Heart right ventricle (tissue), 16 donors: ENCODE data around the gene MEGF9. TPM values are rescaled to one million over a fixed set of nuclear protein-coding genes. Genes with fewer than 3 reads are reported as not detected.

Source experiments
- ATAC-seq, 8 donors: fragments of 200-7000 bp; cut with Tn5 transposase; one replicate each; pipeline ENCODE4 v1.9.1; 2020; ENCODE audit warnings: mild to moderate bottlenecking in 8 of 8, moderate library complexity in 8 of 8, moderate number of reproducible peaks in 1 of 8
- DNase-seq, 2 donors: peaks; one replicate each; pipeline ENCODE4 v3.0.0-alpha.2; 2020
- H3K27ac ChIP-seq, 10 donors: fragments of 200-600 bp; sonication (generic) in 2 of 10; one replicate each; pipeline versions ENCODE4 v1.5.0 to v1.8.0; 2020 to 2022; ENCODE audit warnings: mild to moderate bottlenecking in 3 of 10
- H3K27me3 ChIP-seq, 7 donors: fragments of 200-600 bp; one replicate each; pipeline ENCODE4 v1.8.0; 2021 to 2022; ENCODE audit warnings: mild to moderate bottlenecking in 2 of 7
- H3K36me3 ChIP-seq, 9 donors: fragments of 200-600 bp; sonication (generic) in 1 of 9; one replicate each; pipeline versions ENCODE4 v1.5.0 to v1.8.0; 2020 to 2022; ENCODE audit warnings: mild to moderate bottlenecking in 2 of 9
- H3K4me1 ChIP-seq, 9 donors: fragments of 200-600 bp; sonication (generic) in 1 of 9; one replicate each; pipeline versions ENCODE4 v1.5.0 to v1.8.0; 2020 to 2022; ENCODE audit warnings: mild to moderate bottlenecking in 4 of 9
- H3K4me3 ChIP-seq, 10 donors: fragments of 200-600 bp; sonication (generic) in 2 of 10; one replicate each; pipeline versions ENCODE4 v1.5.0 to v1.8.0; 2020 to 2022; ENCODE audit warnings: mild to moderate bottlenecking in 7 of 10, moderate library complexity in 2 of 10
- H3K9me3 ChIP-seq, 11 donors: fragments of 200-600 bp in 10 of 11; sonication (generic) in 2 of 11; one replicate each; pipeline versions ENCODE4 v1.5.0 to v1.8.0; 2013 to 2022; ENCODE audit warnings: mild to moderate bottlenecking in 2 of 11, control low read depth in 1 of 11, moderate library complexity in 1 of 11
- CTCF ChIP-seq, 9 donors: fragments of 200-600 bp; sonication (generic) in 2 of 9; IDR thresholded peaks; one replicate each; pipeline versions ENCODE4 v1.5.0 to v1.8.0; 2021 to 2022; ENCODE audit warnings: antibody characterized with exemption in 9 of 9, mild to moderate bottlenecking in 5 of 9, moderate library complexity in 1 of 9
- WGBS, 2 donors: extraction: QIAGEN DNeasy Blood & Tissue Kit; methylation state at CpG; one replicate each; pipeline ENCODE4 v1.1.7; 2013; ENCODE audit warnings: inconsistent platforms in 1 of 2; 5-methylcytosine and 5-hydroxymethylcytosine counted together
- intact Hi-C, 10 donors: fragments of 100-400 bp; cut with DNase I; formaldehyde crosslinking; loops; one replicate each; pipeline versions ENCODE4 v1.11.1 to v1.14.2; 2022
- polyA plus RNA-seq, 2 donors: library from polyadenylated mRNA; stranded (reverse); fragments of 200-250 nt; gene quantifications; one replicate each; pipeline ENCODE4 v1.2.3, GENCODE V29; 2013
- total RNA-seq, 10 donors: library from RNA; stranded (reverse); fragmentation: NEBNext Ultra II Directional in 3 of 10; extraction: Animal tissue kit (Norgen Biotek cat#: 25700) in 3 of 10; gene quantifications; one replicate each; pipeline versions ENCODE4 v1.2.1 to v1.2.4, GENCODE V29; 2021 to 2023
- donor health status: Arrhythmogenic right ventricular cardiomyopathy.
- donor health status: ischemic (EF 13 %, LVEDD 7.1; RV severe dilation, severe dysfunction).
- donor health status: healthy with polysubstance abuse.
- donor health status: DM: no; HTN: yes; CAD: no.
- donor health status: DM: no; HTN: no; CAD: no.
- donor health status: ischemic (EF 25% LVEDD 6.9; RV normal size, moderate dysfunction).
- donor health status: ischemic (EF 25% LVEDD 5.7; RV mildly dilated, moderate dysfunction).
- donor health status: healthy.
- donor health status: DM: yes; HTN: yes; CAD: no.
- donor health status: Ischemic cardiomyopathy.
- donor health status: ischemic (EF 35%, LVEDD 5.7; RV mildly dilated, moderate dysfunction).
- donor health status: nonischemic (EF 11% LVEDD 7.7; RV severe dilation, severe dysfunction).
- donor health status: DM: yes; HTN: yes; CAD: no.
- donor health status: PGD.
- donor health status: ischemic (EF 29% LVEDD 5.4; RV normal size, mild dysfunction).
- donor health status: nonischemic (EF 23%, LVEDD 6.1; RV moderate dilation, normal function).

The MEGF9 gene
- total and polyA plus RNA-seq, 12 donors = 3.0 to 39.1 (median 8.5) TPM

- Histone ChIP-seq H3K36me3 (no peaks in the 10 kb centered on the region), H3K4me3 (no peak overlapping the region), H3K27me3 (no peaks in the 10 kb centered on the region), H3K9me3 (no peaks in the 10 kb centered on the region), H3K4me1 (peaks cover 0 to 63% (median 0%) of the 10 kb centered on the region in 9 donors), H3K27ac (no peak overlapping the region)
- intact Hi-C loops = no loop called here
- DNase-seq (no peak), ATAC-seq (no peak)
- TF ChIP-seq CTCF (IDR thresholded peaks at IDR 0.05) = no peak
- WGBS, 2 donors = 79 to 90% methylated on average over 3 of the region's 3 CpGs
These were observed 17.6 kb downstream of the MEGF9 start for GRCh38 chr9:120696551-120697230.

GRCh38 chr9:120694559-120694958 lies 19.7 kb downstream of the MEGF9 start:
- no peak overlapping the region for H3K4me3 ChIP-seq
- no peaks in the 10 kb centered on the region for H3K9me3 ChIP-seq
- H3K36me3 ChIP-seq = no peaks in the 10 kb centered on the region
- no peak for TF ChIP-seq CTCF (IDR thresholded peaks at IDR 0.05)
- peaks cover 0 to 78% (median 3%) of the 10 kb centered on the region in 9 donors for H3K4me1 ChIP-seq
- H3K27me3 ChIP-seq = no peaks in the 10 kb centered on the region
- DNase-seq (no peak), ATAC-seq (no peak)
- intact Hi-C loops = no loop called here
- peak overlapping the region in 1 of 10 donors; percentile 37 for H3K27ac ChIP-seq

GRCh38 chr9:120693700-120694008 lies 20.6 kb downstream of the MEGF9 start:
- TF ChIP-seq CTCF (IDR thresholded peaks at IDR 0.05) = no peak
- no peaks in the 10 kb centered on the region for H3K36me3 ChIP-seq
- peaks cover 0 to 79% (median 1%) of the 10 kb centered on the region in 9 donors for H3K4me1 ChIP-seq
- H3K4me3 ChIP-seq = no peak overlapping the region
- H3K9me3 ChIP-seq = no peaks in the 10 kb centered on the region
- intact Hi-C loops = no loop called here
- peak overlapping the region in 1 of 10 donors; percentile 37 for H3K27ac ChIP-seq
- ATAC-seq = no peak
- H3K27me3 ChIP-seq = no peaks in the 10 kb centered on the region
- DNase-seq = no peak

GRCh38 chr9:120692901-120693699 lies 21.2 kb downstream of the MEGF9 start:
- H3K4me3 ChIP-seq = no peak overlapping the region
- peak in 2 of 8 donors; percentile 49 to 51 for ATAC-seq
- intact Hi-C loops = no loop called here
- TF ChIP-seq CTCF (IDR thresholded peaks at IDR 0.05) = no peak
- no peak for DNase-seq
- H3K27ac ChIP-seq = peak overlapping the region in 1 of 10 donors; percentile 37
- H3K9me3 ChIP-seq = no peaks in the 10 kb centered on the region
- H3K4me1 ChIP-seq = peaks cover 0 to 78% (median 0%) of the 10 kb centered on the region in 9 donors
- WGBS, 2 donors = 97 to 100% methylated on average over 1 of the region's 1 CpG
- H3K27me3 ChIP-seq = no peaks in the 10 kb centered on the region
- H3K36me3 ChIP-seq = no peaks in the 10 kb centered on the region
